Prostate gland (tissue), 2 donors: ENCODE measurements around the gene CENPX. TPM values are rescaled to one million over a fixed set of nuclear protein-coding genes. Genes with fewer than 3 reads are reported as not detected.

Experiments
- DNase-seq: peaks from one replicate; pipeline ENCODE4 v3.0.0-alpha.2; 2019; ENCODE audit warnings: low spot score
- H3K27ac ChIP-seq, 2 donors: fragments of 200-600 bp; sonication (generic); 2 replicates each; pipeline ENCODE4 v1.5.1; 2017 to 2019
- H3K27me3 ChIP-seq: fragments of 200-600 bp; sonication (generic); replicated peaks from 2 replicates; pipeline ENCODE4 v1.5.1; 2019; ENCODE audit not compliant: insufficient read depth
- H3K36me3 ChIP-seq, 2 donors: fragments of 200-600 bp; sonication (generic); 1 replicate in 1 of 2; 2 replicates in 1 of 2; pipeline versions ENCODE4 v1.5.1 to v1.8.1; 2017 to 2019
- H3K4me1 ChIP-seq: fragments of 200-600 bp; sonication (generic); replicated peaks from 2 replicates; pipeline ENCODE4 v1.5.1; 2019
- H3K4me3 ChIP-seq, 2 donors: fragments of 200-600 bp; sonication (generic); 2 replicates each; pipeline ENCODE4 v1.5.1; 2017 to 2019
- H3K9me3 ChIP-seq: fragments of 200-600 bp; sonication (generic); 2 replicates; pipeline ENCODE4 v1.5.1; 2017
- POLR2A ChIP-seq: fragments of 450-650 bp; IDR thresholded peaks from one replicate; pipeline ENCODE4 v1.6.1; 2016; ENCODE audit warnings: antibody characterized with exemption, mild to moderate bottlenecking
- POLR2AphosphoS5 ChIP-seq: sonication (generic); formaldehyde crosslinking; IDR thresholded peaks from one replicate; pipeline ENCODE4 v1.6.1; 2017; ENCODE audit warnings: antibody characterized with exemption
- WGBS: methylation state at CpG from one replicate; pipeline ENCODE4 v1.1.5; 2018; 5-methylcytosine and 5-hydroxymethylcytosine counted together
- intact Hi-C: fragments of 100-400 bp; cut with DNase I; formaldehyde crosslinking; loops from one replicate; pipeline ENCODE4 v1.14.2; 2022
- total RNA-seq, 2 donors: library from RNA; depleted of rRNA; stranded (reverse); fragments of >200 nt; gene quantifications; one replicate each; pipeline ENCODE4 v1.1.0, GENCODE V29; 2016
- TF ChIP-seq, protein P1 (sequence below), 4 experiments: fragments of 200-600 bp in 2 of 4; fragments of 450-650 bp in 2 of 4; sonication (generic) in 2 of 4; IDR thresholded peaks; 1 replicate in 3 of 4; 2 replicates in 1 of 4; pipeline ENCODE4 v1.5.1; 2016 to 2019; ENCODE audit warnings: antibody characterized with exemption in 4 of 4, mild to moderate bottlenecking in 2 of 4, moderate library complexity in 2 of 4

Gene CENPX
- total RNA-seq, 2 donors from 2014 or later, result 84.9 to 263 TPM

GRCh38 chr17:82056729-82057621 is 34.3 kb upstream of the CENPX start:
- TF ChIP-seq POLR2AphosphoS5 (no peak), POLR2A (no peak)
- TF ChIP-seq, protein P1, sequence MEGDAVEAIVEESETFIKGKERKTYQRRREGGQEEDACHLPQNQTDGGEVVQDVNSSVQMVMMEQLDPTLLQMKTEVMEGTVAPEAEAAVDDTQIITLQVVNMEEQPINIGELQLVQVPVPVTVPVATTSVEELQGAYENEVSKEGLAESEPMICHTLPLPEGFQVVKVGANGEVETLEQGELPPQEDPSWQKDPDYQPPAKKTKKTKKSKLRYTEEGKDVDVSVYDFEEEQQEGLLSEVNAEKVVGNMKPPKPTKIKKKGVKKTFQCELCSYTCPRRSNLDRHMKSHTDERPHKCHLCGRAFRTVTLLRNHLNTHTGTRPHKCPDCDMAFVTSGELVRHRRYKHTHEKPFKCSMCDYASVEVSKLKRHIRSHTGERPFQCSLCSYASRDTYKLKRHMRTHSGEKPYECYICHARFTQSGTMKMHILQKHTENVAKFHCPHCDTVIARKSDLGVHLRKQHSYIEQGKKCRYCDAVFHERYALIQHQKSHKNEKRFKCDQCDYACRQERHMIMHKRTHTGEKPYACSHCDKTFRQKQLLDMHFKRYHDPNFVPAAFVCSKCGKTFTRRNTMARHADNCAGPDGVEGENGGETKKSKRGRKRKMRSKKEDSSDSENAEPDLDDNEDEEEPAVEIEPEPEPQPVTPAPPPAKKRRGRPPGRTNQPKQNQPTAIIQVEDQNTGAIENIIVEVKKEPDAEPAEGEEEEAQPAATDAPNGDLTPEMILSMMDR (IDR thresholded peaks at IDR 0.05), result no peak
- H3K4me3 ChIP-seq, result no peak overlapping the region
- peaks cover 14 to 40% of the 10 kb centered on the region in 2 donors for H3K36me3 ChIP-seq
- H3K27me3 ChIP-seq, result no peaks in the 10 kb centered on the region
- no peaks in the 10 kb centered on the region for H3K9me3 ChIP-seq
- 76% methylated on average over 27 of the region's 29 CpGs for WGBS
- DNase-seq, result no peak
- intact Hi-C loops, result no loop called here
- no peak overlapping the region for H3K27ac ChIP-seq
- peaks cover 23% of the 10 kb centered on the region for H3K4me1 ChIP-seq

DNA sequence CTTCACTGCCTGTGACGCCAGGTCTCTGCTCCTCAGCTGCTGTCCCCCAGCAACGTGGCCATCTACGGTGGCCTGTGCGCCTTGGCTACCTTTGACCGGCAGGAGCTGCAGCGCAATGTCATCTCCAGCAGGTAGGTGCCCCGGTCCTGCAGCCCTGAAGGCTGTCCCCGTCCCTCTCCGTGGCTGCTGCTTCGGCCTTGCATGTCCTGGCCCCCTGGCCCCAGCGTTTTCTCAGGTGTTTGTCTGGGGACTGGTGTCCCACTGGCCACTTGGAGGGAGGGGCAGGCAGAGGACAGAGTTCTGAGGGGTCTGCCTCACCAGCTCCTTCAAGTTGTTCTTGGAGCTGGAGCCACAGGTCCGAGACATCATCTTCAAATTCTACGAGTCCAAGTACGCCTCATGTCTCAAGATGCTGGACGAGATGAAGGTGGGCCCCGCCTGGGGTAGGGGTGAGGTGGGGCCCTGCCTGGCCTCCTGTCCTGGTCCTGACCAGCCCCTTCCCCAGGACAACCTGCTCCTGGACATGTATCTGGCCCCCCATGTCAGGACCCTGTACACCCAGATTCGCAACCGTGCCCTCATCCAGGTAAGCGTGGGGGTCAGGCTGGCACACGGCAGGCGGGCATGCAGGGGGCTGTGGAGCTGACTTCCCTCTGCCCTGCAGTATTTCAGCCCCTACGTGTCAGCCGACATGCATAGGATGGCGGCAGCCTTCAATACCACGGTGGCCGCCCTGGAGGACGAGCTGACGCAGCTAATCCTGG is 33.5 kb upstream of the CENPX start:
- WGBS, result 88% methylated on average over 28 of the region's 28 CpGs
- TF ChIP-seq POLR2AphosphoS5 (no peak), POLR2A (no peak)
- TF ChIP-seq, protein P1 (IDR thresholded peaks at IDR 0.05), result no peak
- H3K4me1 ChIP-seq, result peaks cover 17% of the 10 kb centered on the region
- H3K36me3 ChIP-seq, result peaks cover 14 to 40% of the 10 kb centered on the region in 2 donors
- H3K9me3 ChIP-seq, result no peaks in the 10 kb centered on the region
- DNase-seq, result no peak
- no peak overlapping the region for H3K4me3 ChIP-seq
- no peaks in the 10 kb centered on the region for H3K27me3 ChIP-seq
- intact Hi-C loops, result no loop called here
- no peak overlapping the region for H3K27ac ChIP-seq

GRCh38 chr17:82055023-82055964 is 32.6 kb upstream of the CENPX start:
- no peaks in the 10 kb centered on the region for H3K27me3 ChIP-seq
- H3K9me3 ChIP-seq, result no peaks in the 10 kb centered on the region
- intact Hi-C loops, result no loop called here
- H3K4me1 ChIP-seq, result peaks cover 13% of the 10 kb centered on the region
- peaks cover 14 to 37% of the 10 kb centered on the region in 2 donors for H3K36me3 ChIP-seq
- no peak overlapping the region for H3K4me3 ChIP-seq
- WGBS, result 81% methylated on average over 26 of the region's 26 CpGs
- no peak for TF ChIP-seq POLR2A
- TF ChIP-seq POLR2AphosphoS5, result no peak
- TF ChIP-seq, protein P1 (IDR thresholded peaks at IDR 0.05), result no peak
- no peak overlapping the region for H3K27ac ChIP-seq
- no peak for DNase-seq

DNA sequence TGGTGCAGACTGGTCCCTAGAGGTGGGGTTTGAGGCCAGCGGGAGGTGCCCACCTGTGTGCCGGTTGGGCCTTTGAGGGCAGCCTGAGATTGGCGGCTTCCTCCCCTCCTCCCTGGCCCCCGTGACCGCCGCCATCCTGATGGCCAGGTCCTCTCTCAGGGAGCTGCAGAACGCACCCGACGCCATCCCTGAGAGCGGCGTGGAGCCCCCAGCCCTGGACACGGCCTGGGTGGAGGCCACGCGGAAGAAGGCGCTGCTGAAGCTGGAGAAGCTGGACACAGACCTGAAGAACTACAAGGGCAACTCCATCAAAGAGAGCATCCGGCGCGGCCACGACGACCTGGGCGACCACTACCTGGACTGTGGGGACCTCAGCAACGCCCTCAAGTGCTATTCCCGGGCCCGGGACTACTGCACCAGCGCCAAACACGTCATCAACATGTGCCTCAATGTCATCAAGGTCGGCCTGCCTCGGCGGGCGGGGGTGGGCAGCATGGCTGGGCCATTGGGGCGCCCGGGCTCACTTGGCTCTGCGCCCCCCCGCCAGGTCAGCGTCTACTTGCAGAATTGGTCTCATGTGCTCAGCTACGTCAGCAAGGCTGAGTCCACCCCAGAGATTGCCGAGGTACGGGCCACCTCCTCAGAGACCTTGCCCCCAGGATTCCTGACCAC is 31.8 kb upstream of the CENPX start:
- Histone ChIP-seq H3K4me1 (peaks cover 19% of the 10 kb centered on the region), H3K36me3 (peaks cover 16 to 34% of the 10 kb centered on the region in 2 donors), H3K27me3 (no peaks in the 10 kb centered on the region), H3K27ac (no peak overlapping the region), H3K4me3 (no peak overlapping the region), H3K9me3 (no peaks in the 10 kb centered on the region)
- DNase-seq, result no peak
- intact Hi-C loops, result no loop called here
- TF ChIP-seq POLR2A, result no peak
- WGBS, result 86% methylated on average over 33 of the region's 38 CpGs
